ENCODE results near the gene KRT37. TPM values are rescaled to one million over a fixed set of nuclear protein-coding genes. Genes with fewer than 3 reads are reported as not detected.

Gene KRT37
- total RNA-seq, 1 donor from 2014 or later: not detected

DNA sequence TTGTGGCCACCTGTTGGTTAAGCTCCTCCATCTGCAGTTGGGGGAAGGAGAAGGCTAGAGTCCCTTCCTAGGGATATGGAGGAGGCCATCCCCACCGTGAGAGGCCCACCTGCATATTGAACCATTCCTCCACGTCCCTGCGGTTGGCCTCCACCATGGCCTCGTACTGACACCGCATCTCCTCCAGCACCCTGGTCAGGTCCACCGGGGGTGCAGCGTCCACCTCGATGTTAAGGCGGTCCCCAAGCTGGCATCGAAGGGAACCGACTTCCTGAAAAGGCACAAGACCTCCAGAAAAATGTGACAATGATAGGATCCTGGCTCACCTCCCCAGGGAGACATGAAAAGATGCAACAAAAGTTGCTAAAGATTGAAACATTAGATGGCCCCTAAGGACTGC lies 39.8 kb upstream of the KRT37 start:
- Histone ChIP-seq H3K36me3 (no peaks in the 10 kb centered on the region), H3K27me3 (ENCODE audit: low read depth) (no peaks in the 10 kb centered on the region), H3K4me3 (no peak overlapping the region), H3K27ac (no peak overlapping the region), H3K9me3 (peaks cover 4% of the 10 kb centered on the region), H3K4me1 (peaks cover 12% of the 10 kb centered on the region)
- ATAC-seq (no peak), DNase-seq (no peak)
- intact Hi-C loops (cut with DNase I): no loop called here
- TF ChIP-seq, protein P1, sequence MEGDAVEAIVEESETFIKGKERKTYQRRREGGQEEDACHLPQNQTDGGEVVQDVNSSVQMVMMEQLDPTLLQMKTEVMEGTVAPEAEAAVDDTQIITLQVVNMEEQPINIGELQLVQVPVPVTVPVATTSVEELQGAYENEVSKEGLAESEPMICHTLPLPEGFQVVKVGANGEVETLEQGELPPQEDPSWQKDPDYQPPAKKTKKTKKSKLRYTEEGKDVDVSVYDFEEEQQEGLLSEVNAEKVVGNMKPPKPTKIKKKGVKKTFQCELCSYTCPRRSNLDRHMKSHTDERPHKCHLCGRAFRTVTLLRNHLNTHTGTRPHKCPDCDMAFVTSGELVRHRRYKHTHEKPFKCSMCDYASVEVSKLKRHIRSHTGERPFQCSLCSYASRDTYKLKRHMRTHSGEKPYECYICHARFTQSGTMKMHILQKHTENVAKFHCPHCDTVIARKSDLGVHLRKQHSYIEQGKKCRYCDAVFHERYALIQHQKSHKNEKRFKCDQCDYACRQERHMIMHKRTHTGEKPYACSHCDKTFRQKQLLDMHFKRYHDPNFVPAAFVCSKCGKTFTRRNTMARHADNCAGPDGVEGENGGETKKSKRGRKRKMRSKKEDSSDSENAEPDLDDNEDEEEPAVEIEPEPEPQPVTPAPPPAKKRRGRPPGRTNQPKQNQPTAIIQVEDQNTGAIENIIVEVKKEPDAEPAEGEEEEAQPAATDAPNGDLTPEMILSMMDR (IDR thresholded peaks at IDR 0.05): no peak

DNA sequence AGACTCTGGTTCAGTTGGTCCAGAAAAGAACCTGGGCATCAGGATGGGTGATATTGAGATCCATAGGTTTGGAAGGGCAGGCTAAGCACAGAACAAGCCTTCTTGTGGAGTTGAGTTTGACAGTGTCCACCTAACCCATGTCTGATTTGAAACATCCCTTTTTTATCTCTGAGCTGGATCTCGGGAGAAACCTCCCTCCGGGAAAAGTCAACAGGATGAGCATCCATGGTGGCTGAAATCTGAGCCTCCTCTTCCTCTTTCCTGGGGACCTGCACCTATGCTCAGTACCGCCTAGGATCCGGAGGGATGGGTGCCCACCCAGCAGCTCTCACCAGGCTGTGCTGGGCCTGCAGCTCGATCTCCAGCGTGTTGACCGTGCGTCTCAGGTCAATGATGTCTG lies 39.4 kb upstream of the KRT37 start:
- peaks cover 12% of the 10 kb centered on the region for H3K4me1 ChIP-seq
- H3K36me3 ChIP-seq: no peaks in the 10 kb centered on the region
- H3K27ac ChIP-seq: no peak overlapping the region
- no peak overlapping the region for H3K4me3 ChIP-seq
- intact Hi-C loops (cut with DNase I): no loop called here
- ATAC-seq (no peak), DNase-seq (no peak)
- no peaks in the 10 kb centered on the region for H3K27me3 ChIP-seq (ENCODE audit: low read depth)
- TF ChIP-seq, protein P1 (IDR thresholded peaks at IDR 0.05): no peak
- peaks cover 4% of the 10 kb centered on the region for H3K9me3 ChIP-seq

DNA sequence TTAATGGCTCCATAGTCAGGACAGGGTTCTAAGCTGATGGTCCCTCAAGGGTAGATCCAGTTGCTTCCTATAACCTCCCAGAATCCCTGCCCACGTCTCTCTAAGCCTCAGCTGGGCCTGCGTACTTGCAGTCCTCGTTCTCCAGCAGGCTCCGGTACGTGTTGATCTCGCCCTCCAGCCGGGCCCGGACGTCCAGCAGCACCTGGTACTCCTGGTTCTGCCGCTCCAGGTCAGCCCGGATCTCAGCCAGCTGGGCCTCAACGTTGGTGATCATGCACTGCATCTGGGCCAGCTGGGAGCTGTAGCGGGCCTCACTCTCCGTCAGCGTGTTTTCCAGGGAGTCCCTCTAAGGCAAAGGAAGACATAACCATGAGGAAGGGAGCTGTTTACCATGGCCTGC lies 38.3 kb upstream of the KRT37 start:
- DNase-seq (no peak), ATAC-seq (no peak)
- intact Hi-C loops (cut with DNase I): no loop called here

DNA sequence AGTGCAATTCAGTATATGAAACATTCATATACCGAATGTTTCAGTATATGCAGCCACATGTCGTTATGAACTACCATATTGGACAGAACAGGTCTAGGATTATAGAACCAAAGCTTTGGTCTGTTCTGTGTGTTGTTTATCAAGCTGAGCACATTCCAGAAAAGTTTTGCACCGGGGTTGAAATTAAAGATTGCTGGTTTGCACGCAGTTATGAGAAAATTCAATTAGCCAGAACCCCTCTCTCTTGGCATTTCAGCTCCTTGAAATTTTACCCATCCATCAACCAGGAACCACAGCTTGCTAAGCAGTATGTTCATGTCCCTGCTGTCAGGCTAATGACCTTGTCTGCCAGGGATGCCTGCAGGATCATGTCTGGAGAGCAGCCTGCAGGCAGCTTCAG lies 33.3 kb upstream of the KRT37 start:
- DNase-seq: no peak
- intact Hi-C loops (cut with DNase I): no loop called here
- H3K27me3 ChIP-seq (ENCODE audit: low read depth): no peaks in the 10 kb centered on the region
- no peaks in the 10 kb centered on the region for H3K36me3 ChIP-seq
- no peak overlapping the region for H3K4me3 ChIP-seq
- no peaks in the 10 kb centered on the region for H3K4me1 ChIP-seq
- ATAC-seq: no peak
- no peaks in the 10 kb centered on the region for H3K9me3 ChIP-seq
- H3K27ac ChIP-seq: no peak overlapping the region
- TF ChIP-seq, protein P1 (IDR thresholded peaks at IDR 0.05): no peak

More for the DNA sequence above, 38.3 kb upstream of the KRT37 start:
- Histone ChIP-seq H3K4me3 (no peak overlapping the region), H3K27ac (no peak overlapping the region), H3K36me3 (no peaks in the 10 kb centered on the region), H3K9me3 (no peaks in the 10 kb centered on the region), H3K27me3 (ENCODE audit: low read depth) (no peaks in the 10 kb centered on the region), H3K4me1 (peaks cover 12% of the 10 kb centered on the region)
- TF ChIP-seq, protein P1 (IDR thresholded peaks at IDR 0.05): no peak

DNA sequence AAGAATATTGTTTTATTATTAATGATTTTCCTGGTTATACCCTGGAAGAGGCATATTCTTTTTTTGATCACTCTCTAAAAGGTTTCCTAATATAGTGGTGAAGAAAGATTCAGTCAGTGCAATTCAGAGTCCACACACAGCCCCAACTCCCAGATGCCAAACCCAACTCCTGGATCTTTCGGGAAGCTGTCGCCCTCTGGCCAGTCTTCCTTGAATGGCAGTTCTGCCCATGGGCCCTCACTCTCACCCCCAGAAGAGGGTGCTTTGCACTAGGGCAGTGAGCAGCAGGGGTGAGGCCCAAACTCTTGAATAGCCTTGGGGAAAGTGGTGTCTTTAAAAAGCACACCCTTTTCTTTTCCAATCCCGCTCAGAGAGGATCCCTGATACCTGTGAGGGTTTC lies 31.8 kb upstream of the KRT37 start:
- H3K27ac ChIP-seq: no peak overlapping the region
- intact Hi-C loops (cut with DNase I): no loop called here
- no peak for DNase-seq

More for the DNA sequence above, 31.8 kb upstream of the KRT37 start:
- Histone ChIP-seq H3K4me3 (no peak overlapping the region), H3K9me3 (no peaks in the 10 kb centered on the region), H3K27me3 (ENCODE audit: low read depth) (no peaks in the 10 kb centered on the region), H3K36me3 (no peaks in the 10 kb centered on the region), H3K4me1 (no peaks in the 10 kb centered on the region)
- ATAC-seq: no peak
- TF ChIP-seq, protein P1 (IDR thresholded peaks at IDR 0.05): no peak

Data from lower lobe of right lung (tissue), 2 donors.